Uterus (tissue), 4 donors: ENCODE results near the gene CFAP92. TPM values are rescaled to one million over a fixed set of nuclear protein-coding genes. Genes with fewer than 3 reads are reported as not detected.

ENCODE experiments used
- DNase-seq, 2 donors: peaks; one replicate each; pipeline ENCODE4 v3.0.0-alpha.2; 2019 to 2020
- H3K27ac ChIP-seq, 2 donors: fragments of 200-600 bp; sonication (generic); 1 replicate in 1 of 2; 2 replicates in 1 of 2; pipeline ENCODE4 v1.5.1; 2016 to 2018
- H3K27me3 ChIP-seq, 2 donors: fragments of 200-600 bp; sonication (generic); one replicate each; pipeline ENCODE4 v1.5.1; 2018 to 2019; ENCODE audit warnings: control low read depth in 1 of 2
- H3K36me3 ChIP-seq, 2 donors: fragments of 200-600 bp; sonication (generic); one replicate each; pipeline ENCODE4 v1.5.1; 2019; ENCODE audit warnings: control low read depth in 1 of 2
- H3K4me1 ChIP-seq, 2 donors: fragments of 200-600 bp; sonication (generic); one replicate each; pipeline ENCODE4 v1.5.1; 2018 to 2019; ENCODE audit warnings: control low read depth in 1 of 2
- H3K4me3 ChIP-seq, 2 donors: fragments of 200-600 bp; sonication (generic); 1 replicate in 1 of 2; 2 replicates in 1 of 2; pipeline ENCODE4 v1.5.1; 2018 to 2019; ENCODE audit warnings: mild to moderate bottlenecking in 1 of 2
- H3K9me3 ChIP-seq, 2 donors: fragments of 200-600 bp; sonication (generic); one replicate each; pipeline ENCODE4 v1.5.1; 2019; ENCODE audit warnings: control low read depth in 1 of 2
- POLR2A ChIP-seq, 2 donors: fragments of 450-650 bp; IDR thresholded peaks; one replicate each; pipeline ENCODE4 v1.6.1; 2016; ENCODE audit warnings: antibody characterized with exemption in 2 of 2, mild to moderate bottlenecking in 1 of 2, moderate library complexity in 1 of 2
- intact Hi-C: fragments of 100-400 bp; cut with DNase I; formaldehyde crosslinking; loops from one replicate; pipeline ENCODE4 v1.15.1; 2023; ENCODE audit warnings: low total_unique reads
- total RNA-seq, 4 donors: library from RNA; depleted of rRNA in 3 of 4; stranded (reverse); fragments of >200 nt in 3 of 4; gene quantifications; one replicate each; pipeline versions ENCODE4 v1.1.0 to v1.2.4, GENCODE V29; 2014 to 2023
- TF ChIP-seq, protein P1 (sequence below), 4 experiments: fragments of 200-600 bp in 2 of 4; fragments of 450-650 bp in 2 of 4; sonication (generic) in 2 of 4; IDR thresholded peaks; one replicate each; pipeline ENCODE4 v1.5.1; 2016 to 2019; ENCODE audit warnings: antibody characterized with exemption in 4 of 4, mild to moderate bottlenecking in 2 of 4, moderate library complexity in 1 of 4
- donor health status: DM: yes; HTN: yes; CAD: no.

Gene CFAP92
- total RNA-seq, 4 donors from 2014 or later: 0.95 to 3.5 (median 2.1) TPM; not detected in 1

DNA sequence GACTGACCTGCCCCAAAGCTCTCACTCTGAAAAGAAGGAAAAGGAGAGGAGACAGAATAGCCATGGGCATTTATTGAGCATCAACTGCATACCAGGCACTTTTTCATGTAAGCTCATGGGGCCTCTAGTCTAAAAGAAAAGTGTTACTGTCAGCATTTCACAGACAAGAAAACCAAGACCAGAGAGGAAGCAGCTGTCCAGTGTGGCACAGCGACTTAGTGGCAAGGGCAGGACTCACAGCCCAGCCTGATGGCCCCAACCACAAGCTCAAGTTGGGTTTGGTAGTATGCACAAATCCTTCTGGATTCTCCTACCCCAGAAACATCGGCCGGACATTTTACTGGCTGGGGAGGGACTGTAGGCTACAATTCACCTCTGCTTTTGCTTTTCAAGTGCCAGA is 13.0 kb upstream of the CFAP92 start:
- TF ChIP-seq POLR2A (IDR thresholded peaks at IDR 0.05): no peak
- TF ChIP-seq, protein P1, sequence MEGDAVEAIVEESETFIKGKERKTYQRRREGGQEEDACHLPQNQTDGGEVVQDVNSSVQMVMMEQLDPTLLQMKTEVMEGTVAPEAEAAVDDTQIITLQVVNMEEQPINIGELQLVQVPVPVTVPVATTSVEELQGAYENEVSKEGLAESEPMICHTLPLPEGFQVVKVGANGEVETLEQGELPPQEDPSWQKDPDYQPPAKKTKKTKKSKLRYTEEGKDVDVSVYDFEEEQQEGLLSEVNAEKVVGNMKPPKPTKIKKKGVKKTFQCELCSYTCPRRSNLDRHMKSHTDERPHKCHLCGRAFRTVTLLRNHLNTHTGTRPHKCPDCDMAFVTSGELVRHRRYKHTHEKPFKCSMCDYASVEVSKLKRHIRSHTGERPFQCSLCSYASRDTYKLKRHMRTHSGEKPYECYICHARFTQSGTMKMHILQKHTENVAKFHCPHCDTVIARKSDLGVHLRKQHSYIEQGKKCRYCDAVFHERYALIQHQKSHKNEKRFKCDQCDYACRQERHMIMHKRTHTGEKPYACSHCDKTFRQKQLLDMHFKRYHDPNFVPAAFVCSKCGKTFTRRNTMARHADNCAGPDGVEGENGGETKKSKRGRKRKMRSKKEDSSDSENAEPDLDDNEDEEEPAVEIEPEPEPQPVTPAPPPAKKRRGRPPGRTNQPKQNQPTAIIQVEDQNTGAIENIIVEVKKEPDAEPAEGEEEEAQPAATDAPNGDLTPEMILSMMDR (IDR thresholded peaks at IDR 0.05): no peak
- intact Hi-C loops: no loop called here
- Histone ChIP-seq H3K27me3 (no peaks in the 10 kb centered on the region), H3K27ac (no peak overlapping the region), H3K36me3 (no peaks in the 10 kb centered on the region), H3K4me3 (no peak overlapping the region), H3K4me1 (no peaks in the 10 kb centered on the region), H3K9me3 (no peaks in the 10 kb centered on the region)
- DNase-seq: no peak

DNA sequence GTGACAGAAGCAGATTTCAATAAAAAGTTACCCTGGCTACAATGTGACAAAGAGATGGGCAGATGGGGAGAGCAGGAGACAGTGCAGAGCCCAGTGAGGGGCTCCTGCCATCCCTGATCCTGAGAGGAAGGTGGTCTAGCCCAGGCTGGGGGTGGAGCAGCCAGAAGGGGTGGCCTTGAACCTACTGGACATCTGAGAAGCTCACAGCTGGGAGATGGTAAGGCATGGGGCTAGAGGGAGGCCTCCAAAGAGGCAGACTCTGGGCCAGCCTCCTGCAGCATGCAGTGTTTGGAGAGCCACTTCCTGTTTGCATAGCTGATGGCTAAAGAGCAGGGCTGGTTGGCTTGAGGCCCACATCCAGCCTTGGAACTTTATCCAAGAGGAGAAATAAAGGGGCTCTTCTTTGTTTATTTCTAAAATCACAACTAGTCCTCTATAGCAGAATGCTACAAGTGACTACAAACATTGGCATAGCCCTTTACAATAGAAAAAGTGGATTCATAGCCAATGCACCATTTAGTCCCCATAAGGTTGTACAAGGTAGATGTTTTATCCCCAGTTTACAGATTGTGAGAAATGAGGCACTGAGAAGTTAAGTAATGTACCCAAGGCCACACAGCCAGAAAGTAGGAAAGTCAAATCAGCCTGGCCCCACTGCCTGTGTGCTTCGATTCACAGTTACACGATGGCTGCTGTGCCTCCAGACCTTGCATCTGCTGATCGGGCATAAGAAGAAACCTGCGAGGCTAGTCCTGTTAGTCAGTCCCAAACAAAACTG is 11.8 kb upstream of the CFAP92 start:
- Histone ChIP-seq H3K4me3 (no peak overlapping the region), H3K27ac (peak overlapping the region in 1 of 2 donors; percentile 25), H3K36me3 (no peaks in the 10 kb centered on the region), H3K27me3 (no peaks in the 10 kb centered on the region), H3K9me3 (no peaks in the 10 kb centered on the region), H3K4me1 (no peaks in the 10 kb centered on the region)
- TF ChIP-seq, protein P1 (IDR thresholded peaks at IDR 0.05): no peak
- TF ChIP-seq POLR2A (IDR thresholded peaks at IDR 0.05): no peak
- DNase-seq: no peak
- intact Hi-C loops: no loop called here

DNA sequence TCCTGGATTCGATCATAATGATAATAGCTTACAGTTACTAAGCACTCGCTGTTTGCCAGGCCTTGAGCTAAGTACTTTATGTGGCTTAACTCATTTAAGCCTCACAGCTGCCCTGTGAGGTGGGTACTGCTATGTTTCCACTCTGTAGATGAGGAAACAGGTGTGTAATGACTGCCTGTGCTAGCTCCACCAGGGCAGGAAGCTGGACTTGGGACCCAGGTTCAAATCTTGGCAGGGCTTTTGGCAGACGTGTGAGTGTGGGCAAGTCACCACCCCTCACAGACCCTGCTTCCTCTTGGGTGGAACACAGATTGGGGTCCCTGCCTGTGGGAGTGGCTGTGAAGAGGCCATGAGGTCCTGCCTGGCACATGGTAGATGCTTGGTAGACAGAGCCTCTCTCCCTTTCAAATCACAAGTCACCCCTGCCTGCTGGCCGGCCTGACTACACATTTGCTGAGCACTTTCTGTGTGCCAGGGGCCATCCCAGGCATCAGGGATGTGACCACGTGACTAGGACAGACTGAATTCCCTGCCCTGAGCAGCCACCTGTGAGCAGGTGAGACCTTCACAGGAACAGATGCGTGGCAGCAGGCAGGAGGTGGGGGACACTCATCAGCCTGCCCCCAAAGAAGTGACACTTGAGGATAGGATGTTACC is 10.9 kb upstream of the CFAP92 start:
- no peaks in the 10 kb centered on the region for H3K27me3 ChIP-seq
- no peak overlapping the region for H3K27ac ChIP-seq

DNA sequence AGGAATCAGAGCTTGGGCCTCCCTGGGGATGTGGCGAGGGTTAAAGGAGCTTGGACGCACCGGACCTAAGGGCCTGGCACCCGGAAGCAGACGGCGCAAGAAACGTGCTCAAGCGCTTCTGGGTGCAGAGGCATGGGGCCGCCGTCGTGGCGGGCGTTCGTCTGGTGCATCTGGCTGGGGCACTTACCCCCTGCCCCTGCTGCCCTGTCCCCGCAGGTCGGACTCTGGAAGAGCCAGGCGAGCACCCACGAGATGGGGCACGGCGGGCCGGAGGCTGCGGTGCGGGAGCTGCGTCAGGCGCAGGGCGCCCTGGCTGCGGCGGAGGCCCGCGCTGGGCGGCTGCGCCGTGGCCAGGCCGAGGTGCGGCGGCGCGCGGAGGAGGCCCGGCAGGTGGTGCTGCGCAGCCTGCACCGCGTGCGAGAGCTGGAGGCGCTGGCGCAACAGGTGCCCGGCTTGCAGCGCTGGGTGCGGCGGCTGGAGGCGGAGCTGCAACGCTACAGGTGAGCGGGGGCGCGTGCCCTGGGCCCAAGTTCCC is 9.8 kb upstream of the CFAP92 start:
- Histone ChIP-seq H3K4me3 (no peak overlapping the region), H3K9me3 (no peaks in the 10 kb centered on the region), H3K27ac (no peak overlapping the region), H3K36me3 (no peaks in the 10 kb centered on the region), H3K27me3 (no peaks in the 10 kb centered on the region), H3K4me1 (no peaks in the 10 kb centered on the region)
- no peak for TF ChIP-seq POLR2A (IDR thresholded peaks at IDR 0.05)
- TF ChIP-seq, protein P1 (IDR thresholded peaks at IDR 0.05): peak in 1 of 4 experiments; percentile 37
- intact Hi-C loops: no loop called here
- DNase-seq: no peak

More for the DNA sequence above, 10.9 kb upstream of the CFAP92 start:
- TF ChIP-seq, protein P1 (IDR thresholded peaks at IDR 0.05): no peak
- TF ChIP-seq POLR2A (IDR thresholded peaks at IDR 0.05): no peak
- no peak overlapping the region for H3K4me3 ChIP-seq
- no peaks in the 10 kb centered on the region for H3K9me3 ChIP-seq
- no peaks in the 10 kb centered on the region for H3K36me3 ChIP-seq
- intact Hi-C loops: no loop called here
- no peaks in the 10 kb centered on the region for H3K4me1 ChIP-seq
- no peak for DNase-seq
